Epithelial cell of esophagus (primary cell): Measurements from ENCODE around the gene CFAP92.
A peak's percentile ranks its signal among the peaks of the same experiment; 100 is the strongest.

ENCODE experiments used
- DNase-seq: peaks from one replicate; pipeline ENCODE4 v3.0.0; 2010; ENCODE audit warnings: low read depth
- H3K4me3 ChIP-seq: 2 replicates; pipeline ENCODE4 v1.5.1; 2011; ENCODE audit warnings: mild to moderate bottlenecking, low read length, control low read depth
- CTCF ChIP-seq: IDR thresholded peaks from 2 replicates; pipeline ENCODE4 v1.5.1; 2011; ENCODE audit warnings: low read depth, mild to moderate bottlenecking, low read length, control low read depth, inconsistent platforms; ENCODE audit not compliant: insufficient read depth; ENCODE audit errors: missing control alignments

Gene CFAP92

GRCh38 chr3:128993461-128994172, at the start of gene CFAP92:
Gene CFAP92, minus strand, starts transcription at chr3:128994076. Its CDS starts 772 bp downstream, at chr3:128993304.
- TF ChIP-seq CTCF = no peak
- peak; percentile 87 for DNase-seq
- H3K4me3 ChIP-seq = peak within 1 kb of the TSS; percentile 41

- TF ChIP-seq CTCF = no peak
- DNase-seq = no peak
- no peak overlapping the region for H3K4me3 ChIP-seq
Observed at GRCh38 chr3:129040579-129041300, 46.9 kb upstream of the CFAP92 start.

GRCh38 chr3:129040039-129040336, 46.1 kb upstream of the CFAP92 start:
- TF ChIP-seq CTCF = no peak
- no peak overlapping the region for H3K4me3 ChIP-seq
- DNase-seq = no peak

GRCh38 chr3:129039271-129040038, 45.6 kb upstream of the CFAP92 start:
- DNase-seq = peak; percentile 31
- H3K4me3 ChIP-seq = no peak overlapping the region
- no peak for TF ChIP-seq CTCF

GRCh38 chr3:129038121-129038855, 44.4 kb upstream of the CFAP92 start:
- H3K4me3 ChIP-seq = no peak overlapping the region
- DNase-seq = no peak
- no peak for TF ChIP-seq CTCF

- no peak overlapping the region for H3K4me3 ChIP-seq
- DNase-seq = no peak
- TF ChIP-seq CTCF = no peak
Observed at GRCh38 chr3:129037093-129037419, 43.2 kb upstream of the CFAP92 start.
